PFSK-1 (cell line): Measurements from ENCODE around the gene MEIOSIN.

ENCODE experiments used
- FOXP2 ChIP-seq: optimal IDR thresholded peaks from 2 replicates; pipeline ENCODE3; 2011; ENCODE audit warnings: borderline replicate concordance, control low read depth, inconsistent platforms; ENCODE audit not compliant: insufficient read depth; ENCODE audit errors: extremely low read length, extremely low read depth
- POLR2AphosphoS5 ChIP-seq: IDR thresholded peaks from 2 replicates; pipeline ENCODE4 v1.6.1; 2012; ENCODE audit warnings: low read depth, mild to moderate bottlenecking, control low read depth, low read length, moderate library complexity
- SIN3A ChIP-seq: IDR thresholded peaks from 2 replicates; pipeline ENCODE4 v1.6.1; 2012; ENCODE audit warnings: mild to moderate bottlenecking, low read length, moderate library complexity, borderline replicate concordance; ENCODE audit not compliant: insufficient read depth
- TAF1 ChIP-seq: IDR thresholded peaks from 2 replicates; pipeline ENCODE4 v1.6.1; 2012; ENCODE audit warnings: low read length, control low read depth, borderline replicate concordance; ENCODE audit not compliant: insufficient read depth
- TF ChIP-seq, protein P1 (sequence below), 2 experiments: IDR thresholded peaks; 2 replicates each; pipeline versions ENCODE4 v1.6.1 to v1.8.0; 2011 to 2012; ENCODE audit warnings: low read depth in 2 of 2, low read length in 2 of 2, control low read depth in 1 of 2, inconsistent platforms in 1 of 2, mild to moderate bottlenecking in 1 of 2, moderate library complexity in 1 of 2; ENCODE audit not compliant: insufficient read depth in 1 of 2

The MEIOSIN gene

DNA sequence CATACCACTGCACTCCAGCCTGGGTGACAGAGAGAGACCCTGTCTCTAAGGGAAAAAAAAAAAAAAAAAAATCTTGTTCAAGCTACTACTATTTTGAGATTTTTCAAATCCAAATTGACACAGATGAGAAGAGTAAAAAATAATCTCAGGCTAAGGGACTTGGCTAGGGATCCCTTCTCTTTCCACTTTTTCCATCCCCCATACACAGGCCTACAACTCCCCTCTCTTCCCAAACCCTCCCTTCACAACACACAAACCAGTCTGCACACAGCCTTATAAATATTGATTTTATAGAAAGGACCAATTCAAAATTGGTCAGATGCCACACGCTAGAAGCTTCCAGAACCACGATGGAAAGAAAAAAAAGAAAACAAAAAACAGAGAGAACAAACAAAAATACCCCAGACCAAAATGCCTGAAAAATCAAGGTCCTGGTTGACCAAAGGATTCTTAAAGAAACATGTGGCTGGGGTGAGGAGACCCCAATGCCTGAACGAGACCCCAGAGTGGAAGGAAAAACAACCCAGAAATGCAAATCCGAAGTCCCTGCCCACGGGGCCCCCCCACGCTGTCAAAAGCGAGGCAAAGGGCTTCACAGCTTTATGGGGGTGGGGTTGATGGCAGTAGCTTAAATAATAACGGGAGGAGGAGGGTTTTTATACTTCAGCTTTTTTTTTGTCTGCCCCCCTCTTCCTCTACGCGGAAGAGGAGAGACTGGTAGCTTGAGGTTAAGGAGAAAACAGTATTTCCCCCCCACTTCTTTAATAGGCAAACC, 22.7 kb upstream of the MEIOSIN start:
- TF ChIP-seq, protein P1, sequence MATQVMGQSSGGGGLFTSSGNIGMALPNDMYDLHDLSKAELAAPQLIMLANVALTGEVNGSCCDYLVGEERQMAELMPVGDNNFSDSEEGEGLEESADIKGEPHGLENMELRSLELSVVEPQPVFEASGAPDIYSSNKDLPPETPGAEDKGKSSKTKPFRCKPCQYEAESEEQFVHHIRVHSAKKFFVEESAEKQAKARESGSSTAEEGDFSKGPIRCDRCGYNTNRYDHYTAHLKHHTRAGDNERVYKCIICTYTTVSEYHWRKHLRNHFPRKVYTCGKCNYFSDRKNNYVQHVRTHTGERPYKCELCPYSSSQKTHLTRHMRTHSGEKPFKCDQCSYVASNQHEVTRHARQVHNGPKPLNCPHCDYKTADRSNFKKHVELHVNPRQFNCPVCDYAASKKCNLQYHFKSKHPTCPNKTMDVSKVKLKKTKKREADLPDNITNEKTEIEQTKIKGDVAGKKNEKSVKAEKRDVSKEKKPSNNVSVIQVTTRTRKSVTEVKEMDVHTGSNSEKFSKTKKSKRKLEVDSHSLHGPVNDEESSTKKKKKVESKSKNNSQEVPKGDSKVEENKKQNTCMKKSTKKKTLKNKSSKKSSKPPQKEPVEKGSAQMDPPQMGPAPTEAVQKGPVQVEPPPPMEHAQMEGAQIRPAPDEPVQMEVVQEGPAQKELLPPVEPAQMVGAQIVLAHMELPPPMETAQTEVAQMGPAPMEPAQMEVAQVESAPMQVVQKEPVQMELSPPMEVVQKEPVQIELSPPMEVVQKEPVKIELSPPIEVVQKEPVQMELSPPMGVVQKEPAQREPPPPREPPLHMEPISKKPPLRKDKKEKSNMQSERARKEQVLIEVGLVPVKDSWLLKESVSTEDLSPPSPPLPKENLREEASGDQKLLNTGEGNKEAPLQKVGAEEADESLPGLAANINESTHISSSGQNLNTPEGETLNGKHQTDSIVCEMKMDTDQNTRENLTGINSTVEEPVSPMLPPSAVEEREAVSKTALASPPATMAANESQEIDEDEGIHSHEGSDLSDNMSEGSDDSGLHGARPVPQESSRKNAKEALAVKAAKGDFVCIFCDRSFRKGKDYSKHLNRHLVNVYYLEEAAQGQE (IDR thresholded peaks at IDR 0.05; ENCODE audit: insufficient read depth in 1 of 2, low read depth in 2 of 2, low read length in 2 of 2), result no peak
- TF ChIP-seq POLR2AphosphoS5, result no peak
- TF ChIP-seq FOXP2, result no peak

- TF ChIP-seq FOXP2 (no peak), SIN3A (no peak), TAF1 (no peak), POLR2AphosphoS5 (no peak)
- TF ChIP-seq, protein P1 (IDR thresholded peaks at IDR 0.05; ENCODE audit: insufficient read depth in 1 of 2, low read depth in 2 of 2, low read length in 2 of 2), result no peak
These were observed 21.2 kb upstream of the MEIOSIN start for GRCh38 chr19:45711851-45712698.

- TF ChIP-seq SIN3A (no peak), TAF1 (no peak), POLR2AphosphoS5 (no peak), FOXP2 (no peak)
- TF ChIP-seq, protein P1 (IDR thresholded peaks at IDR 0.05; ENCODE audit: insufficient read depth in 1 of 2, low read depth in 2 of 2, low read length in 2 of 2), result no peak
These were observed 20.6 kb upstream of the MEIOSIN start for GRCh38 chr19:45712699-45713067.

DNA sequence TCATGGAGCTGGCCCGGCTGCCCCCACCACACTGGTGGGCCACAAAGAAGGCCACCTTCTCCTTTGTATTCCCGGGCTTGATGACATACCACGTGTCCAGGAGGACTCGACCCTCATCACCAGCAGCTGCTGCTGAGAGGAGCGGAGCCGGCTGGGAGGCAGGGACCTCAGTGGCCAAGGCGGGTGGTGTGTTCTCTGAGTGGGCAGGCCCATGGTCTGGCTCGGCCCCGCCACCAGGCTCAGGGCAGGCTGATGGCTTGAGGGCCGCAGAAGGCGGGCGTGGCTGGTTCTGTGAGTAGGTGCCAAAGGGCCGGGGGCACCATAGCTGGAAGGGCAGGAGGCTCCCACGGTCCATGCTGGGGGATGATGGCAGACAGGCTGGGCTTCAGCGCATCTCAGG, 20.1 kb upstream of the MEIOSIN start:
- TF ChIP-seq, protein P1 (IDR thresholded peaks at IDR 0.05; ENCODE audit: insufficient read depth in 1 of 2, low read depth in 2 of 2, low read length in 2 of 2), result no peak
- TF ChIP-seq SIN3A (no peak), POLR2AphosphoS5 (no peak), TAF1 (no peak), FOXP2 (no peak)
